GOT3 (cell line): ENCODE data around the gene EPHA3.

ENCODE experiments used
- DNase-seq: peaks from one replicate; lab custom pipeline; 2025; ENCODE audit warnings: mixed read lengths; lab: John Stamatoyannopoulos, UW

EPHA3 gene

GRCh38 chr3:89363171-89363570 is 255.8 kb downstream of the EPHA3 start:
- no peak for DNase-seq

GRCh38 chr3:89364314-89364713 is 256.9 kb downstream of the EPHA3 start:
- no peak for DNase-seq

GRCh38 chr3:89367166-89367565 is 259.7 kb downstream of the EPHA3 start:
- no peak for DNase-seq

GRCh38 chr3:89368846-89369245 is 261.4 kb downstream of the EPHA3 start:
- DNase-seq: no peak

GRCh38 chr3:89372456-89372855 is 265.0 kb downstream of the EPHA3 start:
- no peak for DNase-seq

GRCh38 chr3:89373434-89373833 is 266.0 kb downstream of the EPHA3 start:
- no peak for DNase-seq

- no peak for DNase-seq
Observed at GRCh38 chr3:89375451-89375850, 268.0 kb downstream of the EPHA3 start.

GRCh38 chr3:89380016-89380415 is 272.6 kb downstream of the EPHA3 start:
- no peak for DNase-seq

GRCh38 chr3:89392991-89393390 is 285.6 kb downstream of the EPHA3 start:
- DNase-seq: no peak

GRCh38 chr3:89395456-89395855 is 288.0 kb downstream of the EPHA3 start:
- DNase-seq: no peak

- no peak for DNase-seq
Observed at GRCh38 chr3:89395996-89396395, 288.6 kb downstream of the EPHA3 start.

- no peak for DNase-seq
Observed at GRCh38 chr3:89402051-89402450, 294.6 kb downstream of the EPHA3 start.

GRCh38 chr3:89405176-89405575 is 297.8 kb downstream of the EPHA3 start:
- DNase-seq: no peak

GRCh38 chr3:89405593-89405992 is 298.2 kb downstream of the EPHA3 start:
- no peak for DNase-seq

- no peak for DNase-seq
Observed at GRCh38 chr3:89411201-89411600, 303.8 kb downstream of the EPHA3 start.

- DNase-seq: no peak
Observed at GRCh38 chr3:89414270-89414669, 306.8 kb downstream of the EPHA3 start.

GRCh38 chr3:89419647-89420241 is 312.3 kb downstream of the EPHA3 start:
- DNase-seq: no peak

GRCh38 chr3:89426060-89426459 is 318.6 kb downstream of the EPHA3 start:
- DNase-seq: no peak

- no peak for DNase-seq
Observed at GRCh38 chr3:89434621-89435380, 327.4 kb downstream of the EPHA3 start.

GRCh38 chr3:89436846-89437245 is 329.4 kb downstream of the EPHA3 start:
- DNase-seq: no peak

GRCh38 chr3:89440386-89440785 is 333.0 kb downstream of the EPHA3 start:
- no peak for DNase-seq

GRCh38 chr3:89441141-89441540 is 333.7 kb downstream of the EPHA3 start:
- DNase-seq: no peak

GRCh38 chr3:89446593-89446992 is 339.2 kb downstream of the EPHA3 start:
- no peak for DNase-seq

GRCh38 chr3:89447243-89447642 is 339.8 kb downstream of the EPHA3 start:
- no peak for DNase-seq
